ENCODE data around the gene ALCAM. TPM values are rescaled to one million over a fixed set of nuclear protein-coding genes. Genes with fewer than 3 reads are reported as not detected.

The ALCAM gene
- 72.1 and 210 TPM in 2 replicates for total RNA-seq

DNA sequence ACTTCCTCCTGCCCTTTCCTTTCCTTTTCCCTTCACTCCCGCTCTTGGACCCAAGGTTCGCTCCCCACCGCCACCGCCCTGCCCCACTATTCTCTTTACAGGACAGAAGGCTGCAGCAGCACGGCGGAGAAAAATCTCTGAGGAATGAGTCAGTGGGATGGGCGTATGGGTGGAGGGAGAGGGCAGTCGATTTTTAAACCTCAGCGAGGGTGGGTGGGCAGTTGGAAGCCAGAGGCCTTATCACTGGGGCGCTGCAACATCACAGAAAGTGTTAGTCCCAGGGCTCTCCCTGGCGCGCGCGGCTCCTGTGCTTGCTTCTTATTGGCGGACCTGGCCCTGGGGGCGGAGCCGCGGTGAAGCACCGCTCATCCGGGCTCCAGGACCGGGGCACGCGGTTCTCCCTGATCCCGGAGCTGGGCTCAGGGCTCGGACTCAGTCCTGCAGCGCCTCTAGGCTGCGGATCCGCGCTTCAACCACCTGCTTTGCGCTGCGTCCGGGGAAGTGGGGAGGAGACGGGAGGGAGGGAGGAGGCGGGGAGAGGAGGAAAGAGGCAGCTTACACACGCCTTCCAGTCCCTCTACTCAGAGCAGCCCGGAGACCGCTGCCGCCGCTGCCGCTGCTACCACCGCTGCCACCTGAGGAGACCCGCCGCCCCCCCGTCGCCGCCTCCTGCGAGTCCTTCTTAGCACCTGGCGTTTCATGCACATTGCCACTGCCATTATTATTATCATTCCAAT is at the start of gene ALCAM:
Gene ALCAM (plus strand): TSS at position 584 of the 737 bp plus-strand sequence.

Measured in epithelial cell of umbilical artery (primary cell).